Left hindlimb (tissue), 1 donor: Measurements from ENCODE around the gene ADRB1.

ENCODE experiments used
- DNase-seq: peaks from one replicate; pipeline ENCODE4 v3.0.0-alpha.2; 2018

The ADRB1 gene

DNA sequence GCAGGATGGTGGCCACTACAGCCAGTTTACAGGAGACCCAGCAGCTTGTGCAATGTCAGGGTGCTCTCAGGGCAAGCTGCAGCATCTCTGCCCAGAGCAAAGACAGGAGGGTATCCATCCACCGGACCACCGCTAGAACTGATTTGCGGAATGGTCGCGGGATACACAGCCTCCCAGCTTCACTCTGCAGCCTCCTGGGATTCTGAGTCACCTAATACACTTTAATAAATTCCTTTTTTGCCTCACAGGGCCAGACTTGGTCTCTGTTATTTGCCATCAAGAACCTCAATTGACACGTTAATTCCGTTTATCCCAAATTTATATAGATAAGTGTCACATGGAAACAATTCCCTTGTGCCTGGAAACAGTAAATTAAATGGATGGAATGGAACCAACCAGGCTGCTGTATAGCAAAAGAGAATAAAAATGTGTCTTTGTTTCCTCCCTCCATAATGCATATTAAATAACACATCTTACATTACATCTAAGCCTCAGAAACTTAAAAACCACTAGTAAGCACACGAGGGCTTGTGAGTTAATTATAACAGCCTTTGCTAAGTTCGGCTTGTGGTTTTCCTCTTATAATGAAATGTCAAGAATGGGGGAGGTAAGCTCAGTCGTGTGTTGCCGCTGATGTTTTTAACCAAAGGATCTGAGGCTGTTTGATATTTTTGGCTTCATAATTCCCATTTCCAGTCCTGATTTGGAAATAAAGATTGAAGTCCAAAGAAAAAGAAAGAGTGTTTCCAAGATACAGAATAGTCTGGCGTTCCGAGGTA lies 52.1 kb downstream of the ADRB1 start:
- no peak for DNase-seq
